ENCODE data around the gene POMGNT2.

The POMGNT2 gene

DNA sequence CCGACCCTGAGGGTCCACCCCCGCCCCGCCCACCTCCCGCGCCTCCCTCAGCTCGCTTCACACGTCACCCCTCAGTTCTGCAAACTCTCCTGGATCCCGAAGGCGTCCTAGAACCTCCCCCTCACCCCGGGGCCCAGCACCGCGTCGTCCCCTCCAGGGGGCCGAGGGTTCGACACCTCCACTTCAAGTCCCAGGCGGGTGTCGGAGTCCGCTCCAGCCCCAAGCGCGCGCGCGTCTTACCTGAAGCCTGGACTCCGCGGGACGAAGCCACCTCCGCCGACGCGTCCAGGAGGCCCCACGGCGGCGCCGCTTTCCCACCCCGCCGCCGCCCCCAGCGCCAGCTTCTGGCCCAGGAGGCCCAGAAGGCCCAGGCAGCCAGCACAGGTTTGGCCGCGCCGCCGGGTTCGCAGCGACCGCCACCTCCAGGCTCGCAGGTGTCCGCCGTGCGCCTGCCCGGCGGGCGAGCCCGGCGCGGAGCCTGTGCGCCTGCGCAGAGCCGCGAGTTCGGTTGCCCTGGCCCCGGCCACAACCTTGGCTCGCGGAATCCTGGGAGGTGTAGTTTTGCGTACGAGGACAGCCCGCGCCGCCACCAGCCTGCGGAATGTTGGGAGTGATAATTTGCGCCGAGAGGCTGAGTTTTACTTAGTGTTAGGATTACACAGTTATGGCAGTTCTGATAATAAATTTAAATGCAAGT, at the start of gene POMGNT2:
Gene POMGNT2, minus strand, starts transcription at position 484 of the 697 bp plus-strand sequence. CDS start 24,648 bp downstream, outside the sequence.
- DNase-seq: peak; percentile 79

DNA sequence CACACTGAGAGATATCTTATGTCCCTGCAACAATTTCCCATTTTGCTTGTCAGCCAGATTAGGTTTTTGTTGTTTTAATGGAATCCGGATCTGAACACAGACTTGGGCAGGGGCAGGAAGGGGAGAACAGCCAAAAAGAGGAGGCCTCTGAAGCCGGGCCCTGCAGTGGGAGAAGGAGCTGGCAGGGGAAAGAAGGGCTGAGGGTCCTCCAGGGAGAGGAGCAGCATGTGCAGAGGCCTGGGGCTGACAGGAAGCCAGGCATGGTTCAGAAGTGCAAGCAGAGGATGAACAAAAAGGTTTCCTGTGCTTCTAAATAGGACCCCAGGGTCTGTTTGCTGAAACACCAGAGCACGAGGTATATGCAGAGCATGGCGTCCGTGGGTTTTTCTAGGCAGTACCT, 49.1 kb upstream of the POMGNT2 start:
- no peak for DNase-seq

DNA sequence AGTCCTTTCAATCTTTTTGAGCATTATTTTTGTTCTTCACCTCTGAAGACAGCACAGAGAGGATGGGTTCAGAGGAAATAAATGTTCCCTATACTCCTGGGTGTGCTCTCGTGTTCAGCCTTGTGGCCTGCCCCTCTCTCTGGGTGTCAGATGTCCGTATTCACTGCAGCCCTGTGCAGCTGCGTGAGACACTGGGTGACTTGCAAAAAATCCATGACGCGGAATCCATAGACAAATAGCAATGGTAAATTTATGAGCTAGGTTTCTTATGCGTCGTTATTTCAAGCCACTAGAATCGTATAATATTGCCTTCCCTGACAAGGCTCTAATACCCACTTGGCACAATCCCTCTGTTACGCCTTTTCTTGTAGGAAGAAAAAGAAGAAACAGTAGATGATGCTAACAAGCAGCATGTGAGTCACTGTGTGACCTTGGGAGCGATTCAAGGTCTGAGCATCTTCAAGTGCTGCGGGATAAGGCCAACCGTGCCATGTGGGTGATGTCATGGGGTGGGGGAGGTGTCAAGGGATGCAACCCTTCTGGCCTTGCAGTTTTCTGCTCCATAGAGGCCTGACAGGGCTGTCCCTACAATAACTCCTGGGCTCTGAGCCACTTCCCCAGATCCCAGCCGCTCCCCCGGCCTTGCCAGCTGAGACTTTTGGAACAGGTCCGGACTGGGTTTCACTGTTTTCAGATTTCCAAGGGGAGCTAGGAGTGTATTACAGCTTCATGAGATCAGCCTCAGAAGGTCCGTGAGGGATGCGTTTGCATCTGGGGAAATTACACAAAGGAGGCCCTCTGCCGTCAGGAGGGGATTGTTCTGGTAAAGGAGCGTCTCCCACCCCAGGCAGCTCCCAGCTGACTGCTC, 47.6 kb upstream of the POMGNT2 start:
- DNase-seq: no peak

- no peak for DNase-seq
These were observed 46.8 kb upstream of the POMGNT2 start for GRCh38 chr3:43152649-43153048.

- no peak for DNase-seq
These were observed 42.2 kb upstream of the POMGNT2 start for GRCh38 chr3:43148033-43148432.

DNA sequence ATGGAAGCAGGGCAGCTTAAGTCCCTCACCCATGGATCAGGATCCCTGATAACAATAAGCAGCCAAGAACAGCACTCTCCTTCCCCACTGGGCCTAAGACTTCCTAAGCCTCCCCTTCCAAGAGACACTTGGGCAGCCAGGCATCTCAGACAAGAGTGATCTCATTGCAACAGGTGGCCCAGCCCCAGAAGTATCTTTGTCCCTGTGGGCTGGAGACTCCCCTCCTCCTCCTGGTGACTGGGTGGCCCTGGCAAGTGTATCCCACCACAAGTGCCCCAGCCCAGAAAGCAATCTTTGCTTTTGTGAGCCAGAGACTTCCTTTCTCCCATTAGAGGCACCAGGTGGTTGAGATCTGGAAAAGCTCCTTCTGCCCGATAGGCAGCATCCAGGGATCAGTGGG, 40.7 kb upstream of the POMGNT2 start:
- no peak for DNase-seq

- DNase-seq: no peak
These were observed 39.0 kb upstream of the POMGNT2 start for GRCh38 chr3:43144761-43145490.

GRCh38 chr3:43142472-43142871, 36.6 kb upstream of the POMGNT2 start:
- no peak for DNase-seq

- DNase-seq: no peak
These were observed 32.8 kb upstream of the POMGNT2 start for GRCh38 chr3:43138488-43139231.

DNA sequence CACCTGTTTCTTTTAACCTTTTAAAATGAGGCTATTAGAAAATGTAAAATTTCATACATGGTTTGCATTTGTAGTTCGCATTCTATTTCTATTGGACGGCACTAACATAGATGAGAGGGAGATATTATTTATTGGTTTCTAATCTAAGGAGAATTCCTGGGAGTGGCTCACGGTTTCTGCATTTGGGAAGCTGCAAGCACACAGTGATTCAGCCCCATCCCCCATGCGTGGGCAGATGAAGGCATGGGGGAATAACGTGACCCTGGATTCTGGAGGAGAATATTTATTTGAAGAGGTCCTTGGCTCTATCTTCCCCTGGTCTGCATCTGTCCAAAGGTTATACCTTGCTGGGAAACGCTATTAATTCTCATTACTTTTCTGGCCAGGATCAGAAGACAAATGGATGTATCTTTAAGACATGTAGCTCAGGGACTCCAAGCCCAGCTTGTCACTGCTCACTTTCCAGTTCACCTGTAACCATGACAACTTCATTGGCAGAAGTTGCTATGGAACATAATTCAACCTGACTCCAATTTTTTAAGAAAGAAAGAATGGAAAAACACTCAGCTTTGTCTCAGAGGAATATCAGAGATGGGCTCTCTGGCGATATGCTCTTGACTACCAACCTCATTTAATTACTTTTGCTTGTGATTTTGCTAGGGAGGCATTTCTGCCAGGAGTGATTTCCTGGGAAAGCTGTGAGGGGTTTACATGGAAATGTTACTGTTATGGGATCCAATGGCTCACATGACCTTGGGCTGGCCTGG, 27.2 kb upstream of the POMGNT2 start:
- no peak for DNase-seq

DNA sequence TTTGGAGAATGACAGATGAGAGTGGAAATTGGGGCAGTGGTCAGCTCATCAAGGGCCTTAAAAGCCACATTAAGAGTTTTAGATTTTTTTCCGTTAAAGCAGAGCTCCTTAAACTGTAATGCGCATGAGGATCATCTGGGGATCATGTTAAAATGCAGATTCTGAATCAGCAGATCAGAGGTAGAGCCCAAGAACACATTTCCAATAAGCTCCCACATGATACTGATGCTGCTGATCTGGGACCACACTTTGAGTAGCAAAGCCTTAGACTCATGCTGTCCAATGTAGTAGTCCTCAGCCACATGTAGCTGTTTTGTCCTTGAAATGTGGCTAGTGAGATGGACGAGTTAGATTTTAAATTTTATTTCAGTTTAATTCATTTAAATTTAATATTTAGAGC, 26.3 kb upstream of the POMGNT2 start:
- DNase-seq: no peak

- DNase-seq: no peak
These were observed 22.6 kb upstream of the POMGNT2 start for GRCh38 chr3:43128464-43128863.

DNA sequence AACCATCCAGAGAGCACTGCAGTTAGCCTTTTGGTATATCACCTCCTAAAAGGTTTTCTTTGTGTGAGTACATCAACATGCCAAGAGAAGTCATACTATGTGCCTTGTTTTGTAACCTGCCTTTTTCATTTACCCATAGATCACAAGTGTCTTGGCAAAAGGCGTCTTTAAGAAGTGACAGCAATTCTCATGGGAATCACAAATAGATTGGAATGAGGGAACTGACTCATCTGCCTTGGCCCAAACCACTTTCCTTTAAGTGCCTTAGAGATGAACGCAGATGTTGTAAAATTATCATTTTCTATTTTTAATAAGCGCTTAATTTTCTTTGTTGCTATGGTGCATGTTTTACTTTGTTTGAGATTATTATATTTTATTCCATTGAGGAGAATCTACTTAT, 20.7 kb upstream of the POMGNT2 start:
- DNase-seq: no peak

- DNase-seq: no peak
These were observed 18.0 kb upstream of the POMGNT2 start for GRCh38 chr3:43123895-43124294.

DNA sequence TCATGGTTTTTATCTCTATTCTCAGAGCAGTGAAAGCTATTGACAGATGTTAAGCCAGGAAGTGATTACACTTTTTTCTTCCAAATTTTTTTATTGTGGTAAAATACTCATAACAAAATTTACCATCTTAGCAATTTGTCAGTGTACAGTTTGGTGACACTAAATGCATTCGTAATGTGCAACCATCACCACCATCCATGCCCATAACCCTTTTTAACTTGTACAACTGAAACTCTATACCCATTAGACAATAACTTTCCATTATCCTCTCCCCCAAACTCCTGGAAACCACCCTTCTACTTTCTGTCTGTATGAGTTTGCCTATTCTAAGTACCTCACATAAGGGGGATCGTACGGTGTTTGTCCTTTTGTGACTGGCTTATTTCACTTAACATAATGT, 15.1 kb upstream of the POMGNT2 start:
- DNase-seq: no peak

- DNase-seq: no peak
These were observed 11.4 kb upstream of the POMGNT2 start for GRCh38 chr3:43117257-43117656.

DNA sequence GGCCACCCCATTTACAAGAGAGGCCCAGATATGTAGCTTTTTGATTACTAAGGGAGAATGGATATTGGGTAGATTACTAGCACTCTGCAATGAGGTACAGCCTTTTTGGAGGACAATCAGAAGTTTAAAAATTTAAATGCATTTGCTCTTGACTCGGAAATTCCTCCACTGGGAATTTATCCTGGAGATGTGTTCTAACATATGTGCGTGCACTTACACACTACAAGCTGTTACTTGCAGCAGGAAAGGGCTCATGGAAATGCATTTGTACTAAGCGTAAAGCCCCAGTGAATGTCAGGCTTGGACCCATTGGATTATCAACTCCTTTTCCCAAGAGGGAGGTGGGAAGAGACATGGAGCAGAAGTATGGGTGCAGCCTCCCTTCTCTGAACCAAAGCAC, 7.8 kb upstream of the POMGNT2 start:
- DNase-seq: no peak

DNA sequence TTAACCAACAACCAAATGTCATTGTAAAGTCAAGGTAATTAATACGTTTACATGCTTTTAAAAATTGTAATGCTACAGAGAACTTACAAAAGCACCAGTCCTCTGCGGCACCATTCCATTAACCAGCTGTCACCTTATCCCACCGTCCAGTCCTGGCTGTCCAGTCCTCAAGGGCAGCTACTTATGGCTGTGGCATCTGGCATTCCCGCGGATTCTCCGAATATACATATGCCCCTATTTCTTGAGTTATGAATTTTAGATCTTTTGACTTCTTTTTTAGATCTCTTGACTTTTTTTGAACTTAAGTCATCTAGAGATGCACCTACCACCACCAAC, 382 bp upstream of the POMGNT2 start:
- DNase-seq: no peak

DNA sequence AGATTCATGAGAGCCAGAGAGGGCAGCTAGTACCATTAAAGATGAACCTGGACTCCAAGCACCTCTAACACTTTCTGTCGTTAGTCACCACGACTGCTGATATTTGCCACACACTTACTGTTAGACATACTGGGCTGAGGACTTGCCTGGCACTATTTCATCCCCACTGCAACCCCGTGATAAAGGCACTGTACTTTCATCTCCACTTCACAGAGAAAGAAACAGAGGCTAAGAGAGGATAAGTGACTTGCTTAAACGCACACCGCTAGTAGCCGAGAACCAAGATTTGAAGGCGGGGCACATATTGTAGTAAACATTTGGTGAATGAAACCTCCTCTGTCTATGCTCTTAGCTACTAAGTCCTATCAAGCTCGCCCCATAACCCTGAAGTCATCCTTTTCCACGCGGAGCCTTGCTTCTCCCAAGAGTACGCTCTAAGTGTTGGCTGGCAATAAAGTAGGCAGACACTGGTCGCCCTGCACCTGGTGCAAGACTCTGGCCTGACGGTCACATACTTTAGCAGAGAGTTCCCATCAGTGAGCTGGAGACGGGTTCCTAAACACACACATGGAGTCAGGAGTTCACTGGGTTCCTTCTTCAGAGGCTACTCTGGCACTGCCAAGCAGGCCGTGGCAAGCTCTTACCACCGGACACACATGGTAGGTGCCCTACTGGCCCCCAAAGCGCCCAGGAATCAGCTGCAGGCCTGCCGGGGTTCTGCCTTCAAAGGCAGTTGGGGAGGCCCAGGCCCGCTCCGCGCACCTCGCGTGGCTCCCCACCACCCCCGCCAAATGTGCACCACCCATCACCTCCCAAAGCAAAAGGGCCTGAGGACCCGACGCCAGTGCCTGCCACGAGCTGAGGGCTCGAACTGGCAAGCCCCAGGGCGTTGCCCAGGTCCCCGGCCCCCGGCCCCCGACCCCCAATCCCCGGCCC, 951 bp downstream of the POMGNT2 start:
- peak; percentile 16 for DNase-seq

GRCh38 chr3:43104039-43104438, 1.8 kb downstream of the POMGNT2 start:
- DNase-seq: no peak

Data from activated T-cell treated with anti-CD3 and anti-CD28 coated beads for 4 hours (primary cell).